Caco-2 (cell line): ENCODE measurements around the gene KIF2C. TPM values are rescaled to one million over a fixed set of nuclear protein-coding genes. Genes with fewer than 3 reads are reported as not detected.
A peak's percentile ranks its signal among the peaks of the same experiment; 100 is the strongest.
"Not testable (repeated sequence)": the region's sequence is repeated elsewhere in the genome, so short reads cannot be mapped to it uniquely, and the experiment has no call there.

ENCODE experiments used
- BruUV-seq: library from RNA; stranded (reverse); fragments of 400-500 nt; replicated peaks from 2 replicates; lab custom pipeline; 2021; lab: Mats Ljungman, UMichigan
- CTCF ChIA-PET: fragments of 300-600 bp; sonication (Branson Sonifier 250); formaldehyde crosslinking; loops from one replicate; lab custom pipeline; 2022; ENCODE audit warnings: antibody characterized with exemption; lab: Charles Lee
- POLR2A ChIA-PET: fragments of 300-600 bp; sonication (Branson Sonifier 250); formaldehyde crosslinking; loops from one replicate; lab custom pipeline; 2022; ENCODE audit warnings: antibody characterized with exemption; lab: Charles Lee
- DNase-seq, 2 experiments: peaks; one replicate each; pipeline versions ENCODE4 v3.0.0 to v3.0.0-alpha.2; 2020 to 2022
- H3K27me3 ChIP-seq: replicated peaks from 2 replicates; pipeline ENCODE4 v1.6.0; 2011; ENCODE audit warnings: low read length; ENCODE audit not compliant: control insufficient read depth, insufficient read depth
- H3K36me3 ChIP-seq: 2 replicates; pipeline ENCODE4 v1.5.1; 2011; ENCODE audit warnings: low read length; ENCODE audit not compliant: control insufficient read depth, insufficient read depth
- H3K4me1 ChIP-seq: fragments of 250-450 bp; sonication (Bioruptor Pico); 2 replicates; pipeline ENCODE4 v1.5.1; 2020; ENCODE audit warnings: mild to moderate bottlenecking
- H3K4me3 ChIP-seq: 2 replicates; pipeline ENCODE4 v1.5.1; 2011; ENCODE audit warnings: low read depth, mild to moderate bottlenecking, control low read depth, low read length
- H3K9me3 ChIP-seq: fragments of 250-450 bp; sonication (Bioruptor Pico); 2 replicates; pipeline ENCODE4 v1.5.1; 2020; ENCODE audit warnings: mild to moderate bottlenecking, moderate library complexity
- H3K27ac Mint-ChIP-seq: one replicate; pipeline ENCODE4 v1.8.0; 2022; ENCODE audit warnings: mixed read lengths; ENCODE audit not compliant: unreplicated experiment
- H3K27me3 Mint-ChIP-seq: one replicate; pipeline ENCODE4 v1.8.0; 2022; ENCODE audit warnings: mixed read lengths; ENCODE audit not compliant: insufficient read depth, unreplicated experiment
- H3K36me3 Mint-ChIP-seq: one replicate; pipeline ENCODE4 v1.8.0; 2022; ENCODE audit warnings: mild to moderate bottlenecking, mixed read lengths; ENCODE audit not compliant: insufficient read depth, unreplicated experiment
- H3K4me1 Mint-ChIP-seq: one replicate; pipeline ENCODE4 v1.8.0; 2022; ENCODE audit warnings: low read depth, mixed read lengths; ENCODE audit not compliant: unreplicated experiment
- H3K4me3 Mint-ChIP-seq: one replicate; pipeline ENCODE4 v1.8.0; 2022; ENCODE audit warnings: mild to moderate bottlenecking, moderate library complexity, mixed read lengths; ENCODE audit not compliant: unreplicated experiment
- H3K9me3 Mint-ChIP-seq: one replicate; pipeline ENCODE4 v1.8.0; 2022; ENCODE audit warnings: mixed read lengths; ENCODE audit not compliant: unreplicated experiment
- intact Hi-C: fragments of 100-400 bp; cut with micrococcal nuclease; formaldehyde crosslinking; loops from one replicate; pipeline ENCODE4 v1.10.0; 2022; ENCODE audit not compliant: unreplicated experiment
- total RNA-seq: library from RNA; stranded (reverse); gene quantifications from 2 replicates; pipeline ENCODE4 v1.2.3, GENCODE V29; 2022
- TF ChIP-seq, protein P1 (sequence below), 2 experiments: fragments of 200-600 bp in 1 of 2; IDR thresholded peaks; 1 replicate in 1 of 2; 2 replicates in 1 of 2; pipeline versions ENCODE4 v1.5.1 to v1.8.0; 2011 to 2022; ENCODE audit warnings: antibody characterized with exemption in 1 of 2, control low read depth in 1 of 2, inconsistent platforms in 1 of 2, low read depth in 1 of 2, low read length in 1 of 2, mild to moderate bottlenecking in 1 of 2, moderate library complexity in 1 of 2; ENCODE audit not compliant: insufficient read depth in 1 of 2, severe bottlenecking in 1 of 2, unreplicated experiment in 1 of 2

KIF2C gene
- total RNA-seq, 1 experiment from 2014 or later = 61.0 TPM

DNA sequence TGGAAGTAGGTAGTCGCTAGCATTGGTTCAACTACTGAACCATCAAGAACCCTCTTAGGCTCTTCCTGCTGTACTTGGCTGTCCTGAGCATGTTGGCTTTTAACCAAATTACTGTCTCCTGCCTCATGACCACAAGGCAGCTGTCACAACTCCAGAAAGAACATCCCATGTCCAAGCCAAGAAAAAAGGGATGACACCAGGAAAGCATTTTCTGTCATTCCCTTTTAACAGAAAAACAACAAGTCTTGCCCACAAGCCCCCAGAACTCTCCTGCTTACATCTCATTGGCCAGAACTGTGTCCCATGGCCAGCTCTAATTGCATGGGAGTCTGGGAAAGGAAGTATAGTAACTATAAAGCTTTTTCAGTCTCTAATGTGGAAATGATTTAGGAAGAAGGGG lies 6.3 kb upstream of the KIF2C start:
- Histone ChIP-seq H3K27me3 (no peaks in the 10 kb centered on the region), H3K36me3 (no peaks in the 10 kb centered on the region), H3K9me3 (no peaks in the 10 kb centered on the region), H3K4me3 (no peak overlapping the region), H3K4me1 (no peaks in the 10 kb centered on the region)
- Mint-ChIP-seq H3K4me1 (no peaks in the 10 kb centered on the region), H3K27ac (no peak overlapping the region), H3K36me3 (peaks cover 14% of the 10 kb centered on the region), H3K27me3 (no peaks in the 10 kb centered on the region), H3K9me3 (peaks cover 9% of the 10 kb centered on the region), H3K4me3 (no peak overlapping the region)
- intact Hi-C loops = loop anchor here (5.0 kb wide), 1 partner anchor 59 kb away; no protein-coding TSS in a partner anchor
- ChIA-PET CTCF (interaction anchor here (0.7 kb wide), 1 partner anchor 90 kb away, joined by 4 read pairs; no protein-coding TSS in a partner anchor), POLR2A (interaction anchor here (1.1 kb wide), 1 partner anchor 16 kb away, joined by 4 read pairs; no protein-coding TSS in a partner anchor)
- no peak for DNase-seq
- TF ChIP-seq, protein P1, sequence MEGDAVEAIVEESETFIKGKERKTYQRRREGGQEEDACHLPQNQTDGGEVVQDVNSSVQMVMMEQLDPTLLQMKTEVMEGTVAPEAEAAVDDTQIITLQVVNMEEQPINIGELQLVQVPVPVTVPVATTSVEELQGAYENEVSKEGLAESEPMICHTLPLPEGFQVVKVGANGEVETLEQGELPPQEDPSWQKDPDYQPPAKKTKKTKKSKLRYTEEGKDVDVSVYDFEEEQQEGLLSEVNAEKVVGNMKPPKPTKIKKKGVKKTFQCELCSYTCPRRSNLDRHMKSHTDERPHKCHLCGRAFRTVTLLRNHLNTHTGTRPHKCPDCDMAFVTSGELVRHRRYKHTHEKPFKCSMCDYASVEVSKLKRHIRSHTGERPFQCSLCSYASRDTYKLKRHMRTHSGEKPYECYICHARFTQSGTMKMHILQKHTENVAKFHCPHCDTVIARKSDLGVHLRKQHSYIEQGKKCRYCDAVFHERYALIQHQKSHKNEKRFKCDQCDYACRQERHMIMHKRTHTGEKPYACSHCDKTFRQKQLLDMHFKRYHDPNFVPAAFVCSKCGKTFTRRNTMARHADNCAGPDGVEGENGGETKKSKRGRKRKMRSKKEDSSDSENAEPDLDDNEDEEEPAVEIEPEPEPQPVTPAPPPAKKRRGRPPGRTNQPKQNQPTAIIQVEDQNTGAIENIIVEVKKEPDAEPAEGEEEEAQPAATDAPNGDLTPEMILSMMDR (IDR thresholded peaks at IDR 0.05; ENCODE audit: insufficient read depth in 1 of 2, low read depth in 1 of 2, low read length in 1 of 2, severe bottlenecking in 1 of 2, unreplicated experiment in 1 of 2) = no peak
- no TSS peak for BruUV-seq

DNA sequence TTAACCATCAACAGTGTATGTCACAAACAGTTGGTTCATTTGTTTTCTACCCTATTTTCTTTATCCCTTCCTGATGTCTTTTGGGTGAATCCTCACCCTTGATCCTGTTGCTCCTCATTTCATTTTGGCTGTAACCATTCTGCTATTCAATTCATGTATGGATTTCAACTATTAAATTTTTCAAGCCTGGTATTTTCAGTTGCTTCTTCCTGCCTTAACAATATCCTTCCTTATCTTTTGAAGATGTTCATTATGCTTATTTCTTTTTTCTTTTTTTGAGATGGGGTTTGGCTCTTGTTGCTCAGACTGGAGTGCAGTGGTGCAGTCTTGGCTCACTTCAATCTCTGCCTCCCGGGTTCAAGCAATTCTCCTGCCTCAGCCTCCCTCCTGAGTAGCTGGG lies 5.9 kb upstream of the KIF2C start:
- H3K9me3 ChIP-seq = no peaks in the 10 kb centered on the region
- intact Hi-C loops = loop anchor here (5.0 kb wide), 1 partner anchor 59 kb away; no protein-coding TSS in a partner anchor
- H3K36me3 Mint-ChIP-seq = peaks cover 18% of the 10 kb centered on the region
- no peak overlapping the region for H3K27ac Mint-ChIP-seq
- ChIA-PET POLR2A (interaction anchor here (1.1 kb wide), 1 partner anchor 16 kb away, joined by 4 read pairs; no protein-coding TSS in a partner anchor), CTCF (interaction anchor here (0.6 kb wide), 1 partner anchor 17 kb away, joined by 3 read pairs; no protein-coding TSS in a partner anchor)
- TF ChIP-seq, protein P1 (IDR thresholded peaks at IDR 0.05; ENCODE audit: insufficient read depth in 1 of 2, low read depth in 1 of 2, low read length in 1 of 2, severe bottlenecking in 1 of 2, unreplicated experiment in 1 of 2) = no peak
- no TSS peak for BruUV-seq
- no peak overlapping the region for H3K4me3 ChIP-seq
- DNase-seq = no peak
- no peaks in the 10 kb centered on the region for H3K4me1 Mint-ChIP-seq
- no peaks in the 10 kb centered on the region for H3K36me3 ChIP-seq
- no peak overlapping the region for H3K4me3 Mint-ChIP-seq
- H3K27me3 ChIP-seq = no peaks in the 10 kb centered on the region
- H3K9me3 Mint-ChIP-seq = peaks cover 9% of the 10 kb centered on the region
- H3K4me1 ChIP-seq = no peaks in the 10 kb centered on the region
- H3K27me3 Mint-ChIP-seq = no peaks in the 10 kb centered on the region

DNA sequence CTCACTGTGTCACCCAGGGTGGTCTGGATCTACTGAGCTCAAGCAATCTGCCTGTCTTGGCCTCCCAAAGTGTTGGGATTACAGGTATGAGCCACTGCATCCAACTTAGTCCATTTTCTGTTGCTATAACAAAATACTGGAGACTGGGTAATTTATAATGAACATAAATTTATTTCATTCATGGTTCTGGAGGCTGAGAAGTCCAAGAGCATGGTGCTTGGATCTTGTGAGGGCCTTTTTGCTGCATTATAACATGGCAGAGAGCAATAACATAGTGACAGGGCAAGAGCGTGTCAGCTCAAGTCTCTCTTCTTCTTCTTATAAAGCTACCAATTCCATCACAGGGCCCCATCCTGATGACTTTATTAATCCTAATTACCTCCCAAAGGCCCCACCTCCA lies 3.6 kb upstream of the KIF2C start:
- H3K36me3 ChIP-seq = no peaks in the 10 kb centered on the region
- DNase-seq = no peak
- intact Hi-C loops = no loop called here
- H3K4me1 ChIP-seq = no peaks in the 10 kb centered on the region
- Mint-ChIP-seq H3K9me3 (peaks cover 9% of the 10 kb centered on the region), H3K4me3 (no peak overlapping the region), H3K4me1 (no peaks in the 10 kb centered on the region), H3K36me3 (peaks cover 27% of the 10 kb centered on the region), H3K27me3 (no peaks in the 10 kb centered on the region), H3K27ac (no peak overlapping the region)
- BruUV-seq = no TSS peak
- no peaks in the 10 kb centered on the region for H3K27me3 ChIP-seq
- ChIA-PET POLR2A (interaction anchor here (0.6 kb wide), 1 partner anchor 15 kb away, joined by 7 read pairs; no protein-coding TSS in a partner anchor), CTCF (no interaction called here)
- H3K4me3 ChIP-seq = no peak overlapping the region
- no peaks in the 10 kb centered on the region for H3K9me3 ChIP-seq
- TF ChIP-seq, protein P1 (IDR thresholded peaks at IDR 0.05; ENCODE audit: insufficient read depth in 1 of 2, low read depth in 1 of 2, low read length in 1 of 2, severe bottlenecking in 1 of 2, unreplicated experiment in 1 of 2) = no peak

DNA sequence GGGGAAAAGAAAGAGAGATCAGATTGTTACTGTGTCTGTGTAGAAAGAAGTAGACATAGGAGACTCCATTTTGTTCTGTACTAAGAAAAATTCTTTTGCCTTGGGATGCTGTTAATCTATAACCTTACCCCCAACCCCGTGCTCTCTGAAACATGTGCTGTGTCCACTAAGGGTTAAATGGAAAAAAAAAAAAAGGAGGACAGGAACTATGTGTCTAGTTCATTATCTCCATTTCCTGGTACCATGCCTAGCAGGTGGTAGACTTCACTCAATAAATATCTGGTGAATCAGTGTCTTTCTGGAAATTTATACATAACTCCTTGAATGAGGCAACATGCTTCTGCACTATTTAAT lies 707 bp upstream of the KIF2C start:
- H3K4me1 ChIP-seq, DNase-seq, H3K27me3 ChIP-seq, H3K9me3 ChIP-seq, H3K9me3 Mint-ChIP-seq, CTCF ChIA-PET, H3K36me3 ChIP-seq, POLR2A ChIA-PET, H3K27me3 Mint-ChIP-seq, H3K4me1 Mint-ChIP-seq: not testable (repeated sequence)
- intact Hi-C loops = loop anchor here (1.0 kb wide), 1 partner anchor 8 kb away; the partner anchor contains the start of gene RNU5D-1
- Mint-ChIP-seq H3K27ac (peak overlapping the region; percentile 97), H3K4me3 (peak overlapping the region; percentile 99), H3K36me3 (peaks cover 46% of the 10 kb centered on the region)
- H3K4me3 ChIP-seq = peak overlapping the region; percentile 36
- BruUV-seq = TSS peak; percentile 99
